Astrocyte (in vitro differentiated cells and primary cell): ENCODE data around the gene PACRG. TPM values are rescaled to one million over a fixed set of nuclear protein-coding genes. Genes with fewer than 3 reads are reported as not detected.

ENCODE experiments used
- DNase-seq: peaks from one replicate; pipeline ENCODE4 v3.0.0-alpha.2; 2010; ENCODE audit warnings: low read depth
- FAIRE-seq: peaks from 2 replicates; lab custom pipeline; 2011; peaks lifted over from hg19 to GRCh38; lab: Jason Lieb, UNC
- H2AFZ ChIP-seq: 2 replicates; pipeline ENCODE4 v1.6.0; 2012; ENCODE audit warnings: low read depth, low read length, inconsistent platforms
- H3K27ac ChIP-seq: 2 replicates; pipeline ENCODE4 v1.5.1; 2011; ENCODE audit warnings: low read depth, low read length, inconsistent platforms
- H3K27me3 ChIP-seq: 2 replicates; pipeline ENCODE4 v1.6.0; 2011; ENCODE audit warnings: low read length, inconsistent platforms; ENCODE audit not compliant: insufficient read depth
- H3K36me3 ChIP-seq: 2 replicates; pipeline ENCODE4 v1.5.1; 2011; ENCODE audit warnings: low read length, inconsistent platforms; ENCODE audit not compliant: insufficient read depth
- H3K4me1 ChIP-seq: 2 replicates; pipeline ENCODE4 v1.5.1; 2011; ENCODE audit warnings: low read length, inconsistent platforms; ENCODE audit not compliant: insufficient read depth
- H3K4me2 ChIP-seq: 2 replicates; pipeline ENCODE4 v1.6.0; 2012; ENCODE audit warnings: low read length, inconsistent platforms
- H3K4me3 ChIP-seq: 2 replicates; pipeline ENCODE4 v1.5.1; 2011; ENCODE audit warnings: low read depth, mild to moderate bottlenecking, low read length, inconsistent platforms; ENCODE audit not compliant: insufficient read depth
- H3K79me2 ChIP-seq: 2 replicates; pipeline ENCODE4 v1.6.0; 2012; ENCODE audit warnings: mild to moderate bottlenecking, low read length, inconsistent platforms; ENCODE audit not compliant: insufficient read depth
- H3K9ac ChIP-seq: 2 replicates; pipeline ENCODE4 v1.6.0; 2012; ENCODE audit warnings: mild to moderate bottlenecking, low read length, inconsistent platforms
- H3K9me3 ChIP-seq: 2 replicates; pipeline ENCODE4 v1.5.1; 2012; ENCODE audit warnings: low read depth, mild to moderate bottlenecking, low read length, inconsistent platforms; ENCODE audit not compliant: insufficient read depth
- H4K20me1 ChIP-seq: 2 replicates; pipeline ENCODE4 v1.6.0; 2012; ENCODE audit warnings: low read length, inconsistent platforms; ENCODE audit not compliant: insufficient read depth
- H3K27ac Mint-ChIP-seq: one replicate; pipeline ENCODE4 v1.8.0; 2021; ENCODE audit warnings: mild to moderate bottlenecking, mixed read lengths; ENCODE audit not compliant: unreplicated experiment
- H3K27me3 Mint-ChIP-seq: one replicate; pipeline ENCODE4 v1.8.0; 2021; ENCODE audit warnings: low read depth, mixed read lengths; ENCODE audit not compliant: unreplicated experiment
- H3K36me3 Mint-ChIP-seq: one replicate; pipeline ENCODE4 v1.8.0; 2021; ENCODE audit warnings: low read depth, mixed read lengths; ENCODE audit not compliant: unreplicated experiment
- H3K4me1 Mint-ChIP-seq: one replicate; pipeline ENCODE4 v1.8.0; 2021; ENCODE audit warnings: low read depth, mixed read lengths; ENCODE audit not compliant: unreplicated experiment
- H3K4me3 Mint-ChIP-seq: one replicate; pipeline ENCODE4 v1.8.0; 2021; ENCODE audit warnings: mild to moderate bottlenecking, moderate library complexity, mixed read lengths; ENCODE audit not compliant: unreplicated experiment
- H3K9me3 Mint-ChIP-seq: one replicate; pipeline ENCODE4 v1.8.0; 2021; ENCODE audit warnings: mild to moderate bottlenecking, mixed read lengths; ENCODE audit not compliant: unreplicated experiment
- CTCF ChIP-seq: IDR thresholded peaks from 2 replicates; pipeline ENCODE4 v1.5.1; 2011; ENCODE audit warnings: low read depth, mild to moderate bottlenecking, inconsistent platforms, low read length, moderate library complexity; ENCODE audit not compliant: insufficient read depth
- EZH2 ChIP-seq: IDR thresholded peaks from 2 replicates; pipeline ENCODE4 v1.6.1; 2012; ENCODE audit warnings: mild to moderate bottlenecking, low read length, inconsistent platforms; ENCODE audit not compliant: insufficient read depth
- total RNA-seq: library from RNA; stranded (reverse); gene quantifications from 2 replicates; pipeline ENCODE4 v1.2.1, GENCODE V29; 2021

The PACRG gene
- total RNA-seq, 1 donor from 2014 or later, result not detected

- Mint-ChIP-seq H3K27ac (no peak overlapping the region), H3K4me1 (peaks cover 7% of the 10 kb centered on the region), H3K36me3 (no peaks in the 10 kb centered on the region), H3K27me3 (no peaks in the 10 kb centered on the region), H3K4me3 (no peak overlapping the region), H3K9me3 (no peaks in the 10 kb centered on the region)
- no peaks in the 10 kb centered on the region for H3K36me3 ChIP-seq
- no peak for TF ChIP-seq CTCF
- TF ChIP-seq EZH2, result no peak
- H4K20me1 ChIP-seq, result no peaks in the 10 kb centered on the region
- peak overlapping the region; percentile 71 for H2AFZ ChIP-seq
- peak overlapping the region; percentile 14 for H3K4me3 ChIP-seq
- DNase-seq (peak; percentile 29), FAIRE-seq (no peak)
- H3K9ac ChIP-seq, result peak overlapping the region; percentile 34
- H3K4me1 ChIP-seq, result peaks cover 5% of the 10 kb centered on the region
- no peak overlapping the region for H3K27ac ChIP-seq
- no peaks in the 10 kb centered on the region for H3K27me3 ChIP-seq
- H3K79me2 ChIP-seq, result no peaks in the 10 kb centered on the region
- H3K4me2 ChIP-seq, result peak overlapping the region; percentile 75
- H3K9me3 ChIP-seq, result no peaks in the 10 kb centered on the region
Measured at GRCh38 chr6:162854734-162855191, 127.0 kb downstream of the PACRG start.

- Mint-ChIP-seq H3K4me1 (peaks cover 7% of the 10 kb centered on the region), H3K27me3 (no peaks in the 10 kb centered on the region), H3K27ac (peak overlapping the region; percentile 83), H3K9me3 (no peaks in the 10 kb centered on the region), H3K36me3 (no peaks in the 10 kb centered on the region), H3K4me3 (peak overlapping the region; percentile 75)
- TF ChIP-seq CTCF (peak; percentile 66), EZH2 (no peak)
- Histone ChIP-seq H3K4me1 (peaks cover 5% of the 10 kb centered on the region), H3K27me3 (no peaks in the 10 kb centered on the region), H3K4me3 (peak overlapping the region; percentile 39), H3K4me2 (peak overlapping the region; percentile 84), H4K20me1 (no peaks in the 10 kb centered on the region), H3K79me2 (no peaks in the 10 kb centered on the region), H3K36me3 (no peaks in the 10 kb centered on the region), H3K9ac (peak overlapping the region; percentile 76), H3K27ac (peak overlapping the region; percentile 58), H3K9me3 (no peaks in the 10 kb centered on the region), H2AFZ (peak overlapping the region; percentile 82)
- FAIRE-seq (peak; percentile 80), DNase-seq (peak; percentile 87)
Measured at GRCh38 chr6:162856885-162857284, 129.1 kb downstream of the PACRG start.

- Histone ChIP-seq H2AFZ (peak overlapping the region; percentile 82), H3K9ac (peak overlapping the region; percentile 76)
Measured at GRCh38 chr6:162857326-162857725, 129.6 kb downstream of the PACRG start.

More at GRCh38 chr6:162857326-162857725, 129.6 kb downstream of the PACRG start:
- Histone ChIP-seq H3K9me3 (no peaks in the 10 kb centered on the region), H3K4me2 (peak overlapping the region; percentile 84), H3K79me2 (no peaks in the 10 kb centered on the region), H3K27me3 (no peaks in the 10 kb centered on the region), H3K36me3 (no peaks in the 10 kb centered on the region), H3K27ac (peak overlapping the region; percentile 58), H3K4me3 (peak overlapping the region; percentile 39), H4K20me1 (no peaks in the 10 kb centered on the region), H3K4me1 (peaks cover 5% of the 10 kb centered on the region)
- TF ChIP-seq EZH2 (no peak), CTCF (no peak)
- DNase-seq (no peak), FAIRE-seq (peak; percentile 84)
- peaks cover 7% of the 10 kb centered on the region for H3K4me1 Mint-ChIP-seq
- H3K36me3 Mint-ChIP-seq, result no peaks in the 10 kb centered on the region
- peak overlapping the region; percentile 83 for H3K27ac Mint-ChIP-seq
- H3K27me3 Mint-ChIP-seq, result no peaks in the 10 kb centered on the region
- H3K4me3 Mint-ChIP-seq, result peak overlapping the region; percentile 75
- no peaks in the 10 kb centered on the region for H3K9me3 Mint-ChIP-seq
